HepG2 (cell line): ENCODE measurements around the gene SHC1. TPM values are rescaled to one million over a fixed set of nuclear protein-coding genes. Genes with fewer than 3 reads are reported as not detected.

Experiments
- ELF4 ChIP-seq: sonication (generic); formaldehyde crosslinking; IDR thresholded peaks from 2 replicates; pipeline ENCODE4 v1.5.0; 2020; ENCODE audit warnings: missing genetic modification reagents, mild to moderate bottlenecking, moderate library complexity, borderline replicate concordance
- ERF ChIP-seq: IDR thresholded peaks from 2 replicates; pipeline ENCODE4 v1.6.1; 2018; ENCODE audit warnings: missing biosample characterization, missing genetic modification reagents
- KAT2B ChIP-seq: fragments of 150-350 bp; IDR thresholded peaks from 2 replicates; pipeline ENCODE4 v1.6.1; 2014; ENCODE audit warnings: low read depth, low read length, borderline replicate concordance
- NFE2L2 ChIP-seq: fragments of 150-350 bp; IDR thresholded peaks from 2 replicates; pipeline ENCODE4 v1.6.1; 2014; ENCODE audit warnings: low read length
- PBX2 ChIP-seq: IDR thresholded peaks from 2 replicates; pipeline ENCODE4 v1.6.1; 2016; ENCODE audit warnings: control low read depth
- TFAP4 ChIP-seq: sonication (generic); IDR thresholded peaks from 2 replicates; pipeline ENCODE4 v1.6.1; 2016; ENCODE audit warnings: low read depth, borderline replicate concordance
- XRCC5 ChIP-seq: fragments of 200-400 bp; formaldehyde crosslinking; optimal IDR thresholded peaks from 2 replicates; pipeline ENCODE3; 2017; ENCODE audit warnings: mild to moderate bottlenecking, low read length
- ZGPAT ChIP-seq: IDR thresholded peaks from 2 replicates; pipeline ENCODE4 v1.6.1; 2016; ENCODE audit warnings: mild to moderate bottlenecking
- ZKSCAN8 ChIP-seq: IDR thresholded peaks from 2 replicates; pipeline ENCODE4 v1.6.1; 2016; ENCODE audit warnings: borderline replicate concordance, missing genetic modification reagents, missing compliant biosample characterization
- ZNF484 ChIP-seq: sonication (generic); formaldehyde crosslinking; IDR thresholded peaks from 2 replicates; pipeline ENCODE4 v1.5.1; 2020; ENCODE audit warnings: mild to moderate bottlenecking, low read depth, missing genetic modification reagents, borderline replicate concordance
- ZNF776 ChIP-seq: sonication (generic); formaldehyde crosslinking; IDR thresholded peaks from 2 replicates; pipeline ENCODE4 v1.4.0; 2020; ENCODE audit warnings: mild to moderate bottlenecking, missing genetic modification reagents
- ZNF883 ChIP-seq: sonication (generic); formaldehyde crosslinking; IDR thresholded peaks from 2 replicates; pipeline ENCODE4 v1.5.1; 2020; ENCODE audit warnings: mild to moderate bottlenecking, missing genetic modification reagents; ENCODE audit errors: not compliant biosample characterization
- ZUFSP ChIP-seq: sonication (generic); formaldehyde crosslinking; IDR thresholded peaks from 2 replicates; pipeline ENCODE4 v1.9.0; 2021; ENCODE audit warnings: missing genetic modification reagents, mild to moderate bottlenecking, borderline replicate concordance
- ZZZ3 ChIP-seq: sonication (generic); formaldehyde crosslinking; IDR thresholded peaks from 2 replicates; pipeline ENCODE4 v1.4.0; 2020; ENCODE audit warnings: missing genetic modification reagents, mild to moderate bottlenecking, borderline replicate concordance
- polyA plus RNA-seq, 8 experiments: library from polyadenylated mRNA; depleted of rRNA in 3 of 8; stranded (reverse) in 7 of 8; unstranded in 1 of 8; fragments of >200 nt; fragmentation: Illumina TruSeq in 4 of 8; extraction: Trizol in 4 of 8; gene quantifications; 2 replicates each; pipeline versions ENCODE4 v1.2.1 to v1.2.3, GENCODE V29; 2011 to 2016; ENCODE audit warnings: low read depth in 4 of 8, missing spikeins in 1 of 8, mixed read lengths in 1 of 8; ENCODE audit not compliant: insufficient read depth in 1 of 8
- total RNA-seq, 5 experiments: library from RNA; depleted of rRNA; stranded (reverse); fragments of >200 nt; fragmentation: Illumina TruSeq; extraction: Trizol; gene quantifications; 2 replicates each; pipeline ENCODE4 v1.2.3, GENCODE V29; 2016; ENCODE audit warnings: low read depth in 1 of 5
- TF ChIP-seq, protein P1 (sequence below): sonication (generic); formaldehyde crosslinking; IDR thresholded peaks from 2 replicates; pipeline ENCODE4 v1.5.1; 2020; ENCODE audit warnings: mild to moderate bottlenecking, missing genetic modification reagents, moderate library complexity
- TF ChIP-seq, protein P2 (sequence below): sonication (generic); formaldehyde crosslinking; IDR thresholded peaks from 2 replicates; pipeline ENCODE4 v1.5.0; 2020; ENCODE audit warnings: mild to moderate bottlenecking, missing genetic modification reagents, borderline replicate concordance

Gene SHC1
- total and polyA plus RNA-seq, 2 of the 13 experiments (the other 11 are each of a cell fraction or from before 2014, with no cell fraction given): 52.0 to 137 TPM

DNA sequence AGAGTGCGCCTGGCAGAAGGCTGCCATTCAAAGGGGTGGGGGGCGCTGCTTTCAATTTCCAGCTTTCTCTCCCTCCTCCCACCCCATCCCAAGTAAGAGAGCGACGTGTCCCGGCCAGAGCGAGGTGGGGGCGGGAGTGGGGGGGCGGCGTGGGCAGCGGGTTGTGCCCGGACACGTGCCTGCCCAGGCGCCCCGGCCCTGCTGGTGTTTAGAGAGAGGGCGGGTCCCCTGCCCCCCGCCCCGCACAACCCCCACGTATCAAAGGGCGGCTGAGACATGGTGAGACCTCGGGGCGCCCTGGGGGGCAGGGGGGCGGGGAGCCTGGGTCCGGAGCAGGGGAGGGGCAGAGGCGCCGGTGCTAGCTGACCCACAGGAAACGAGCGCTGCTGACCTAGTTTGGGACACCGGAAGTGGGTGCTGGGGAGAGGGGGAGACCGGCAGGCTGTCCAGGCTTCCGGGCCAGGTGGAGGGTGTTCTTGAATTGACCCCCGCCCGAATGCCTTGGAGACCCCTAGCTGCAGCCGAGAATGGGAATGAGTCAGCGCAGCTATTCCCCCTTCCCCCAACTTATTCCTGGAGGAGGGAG is 33.3 kb upstream of the SHC1 start (continued):
- no peak for TF ChIP-seq PBX2 (CRISPR knock-in tag)
- 0 out of 2 replicates have a peak, but pooled peaks have one; percentile 12 for TF ChIP-seq ERF (CRISPR knock-in tag)
- no peak for TF ChIP-seq ZKSCAN8 (CRISPR knock-in tag)
- TF ChIP-seq ZZZ3 (CRISPR knock-in tag): no peak
- no peak for TF ChIP-seq KAT2B
- no peak for TF ChIP-seq ZNF883 (CRISPR knock-in tag)
- no peak for TF ChIP-seq TFAP4
- no peak for TF ChIP-seq ZNF484 (CRISPR knock-in tag)
- no peak for TF ChIP-seq ELF4 (CRISPR knock-in tag)
- no peak for TF ChIP-seq ZGPAT (CRISPR knock-in tag)
- TF ChIP-seq ZNF776 (CRISPR knock-in tag): no peak
- TF ChIP-seq ZUFSP (CRISPR knock-in tag): no peak
- no peak for TF ChIP-seq NFE2L2
- TF ChIP-seq XRCC5: no peak
- TF ChIP-seq, protein P1, sequence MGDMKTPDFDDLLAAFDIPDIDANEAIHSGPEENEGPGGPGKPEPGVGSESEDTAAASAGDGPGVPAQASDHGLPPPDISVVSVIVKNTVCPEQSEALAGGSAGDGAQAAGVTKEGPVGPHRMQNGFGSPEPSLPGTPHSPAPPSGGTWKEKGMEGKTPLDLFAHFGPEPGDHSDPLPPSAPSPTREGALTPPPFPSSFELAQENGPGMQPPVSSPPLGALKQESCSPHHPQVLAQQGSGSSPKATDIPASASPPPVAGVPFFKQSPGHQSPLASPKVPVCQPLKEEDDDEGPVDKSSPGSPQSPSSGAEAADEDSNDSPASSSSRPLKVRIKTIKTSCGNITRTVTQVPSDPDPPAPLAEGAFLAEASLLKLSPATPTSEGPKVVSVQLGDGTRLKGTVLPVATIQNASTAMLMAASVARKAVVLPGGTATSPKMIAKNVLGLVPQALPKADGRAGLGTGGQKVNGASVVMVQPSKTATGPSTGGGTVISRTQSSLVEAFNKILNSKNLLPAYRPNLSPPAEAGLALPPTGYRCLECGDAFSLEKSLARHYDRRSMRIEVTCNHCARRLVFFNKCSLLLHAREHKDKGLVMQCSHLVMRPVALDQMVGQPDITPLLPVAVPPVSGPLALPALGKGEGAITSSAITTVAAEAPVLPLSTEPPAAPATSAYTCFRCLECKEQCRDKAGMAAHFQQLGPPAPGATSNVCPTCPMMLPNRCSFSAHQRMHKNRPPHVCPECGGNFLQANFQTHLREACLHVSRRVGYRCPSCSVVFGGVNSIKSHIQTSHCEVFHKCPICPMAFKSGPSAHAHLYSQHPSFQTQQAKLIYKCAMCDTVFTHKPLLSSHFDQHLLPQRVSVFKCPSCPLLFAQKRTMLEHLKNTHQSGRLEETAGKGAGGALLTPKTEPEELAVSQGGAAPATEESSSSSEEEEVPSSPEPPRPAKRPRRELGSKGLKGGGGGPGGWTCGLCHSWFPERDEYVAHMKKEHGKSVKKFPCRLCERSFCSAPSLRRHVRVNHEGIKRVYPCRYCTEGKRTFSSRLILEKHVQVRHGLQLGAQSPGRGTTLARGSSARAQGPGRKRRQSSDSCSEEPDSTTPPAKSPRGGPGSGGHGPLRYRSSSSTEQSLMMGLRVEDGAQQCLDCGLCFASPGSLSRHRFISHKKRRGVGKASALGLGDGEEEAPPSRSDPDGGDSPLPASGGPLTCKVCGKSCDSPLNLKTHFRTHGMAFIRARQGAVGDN (CRISPR knock-in tag): peak; percentile 77
- TF ChIP-seq, protein P2, sequence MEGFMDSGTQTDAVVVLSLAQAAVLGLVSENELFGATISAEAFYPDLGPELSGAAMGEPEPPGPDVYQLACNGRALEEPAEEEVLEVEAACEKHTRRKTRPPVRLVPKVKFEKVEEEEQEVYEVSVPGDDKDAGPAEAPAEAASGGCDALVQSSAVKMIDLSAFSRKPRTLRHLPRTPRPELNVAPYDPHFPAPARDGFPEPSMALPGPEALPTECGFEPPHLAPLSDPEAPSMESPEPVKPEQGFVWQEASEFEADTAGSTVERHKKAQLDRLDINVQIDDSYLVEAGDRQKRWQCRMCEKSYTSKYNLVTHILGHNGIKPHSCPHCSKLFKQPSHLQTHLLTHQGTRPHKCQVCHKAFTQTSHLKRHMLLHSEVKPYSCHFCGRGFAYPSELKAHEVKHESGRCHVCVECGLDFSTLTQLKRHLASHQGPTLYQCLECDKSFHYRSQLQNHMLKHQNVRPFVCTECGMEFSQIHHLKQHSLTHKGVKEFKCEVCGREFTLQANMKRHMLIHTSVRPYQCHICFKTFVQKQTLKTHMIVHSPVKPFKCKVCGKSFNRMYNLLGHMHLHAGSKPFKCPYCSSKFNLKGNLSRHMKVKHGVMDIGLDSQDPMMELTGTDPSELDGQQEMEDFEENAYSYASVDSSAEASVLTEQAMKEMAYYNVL (CRISPR knock-in tag): peak; percentile 10; the same call in 1 of the 2 replicates
